ENCODE data around the gene TSPAN8.
A peak's percentile ranks its signal among the peaks of the same experiment; 100 is the strongest.

The TSPAN8 gene

DNA sequence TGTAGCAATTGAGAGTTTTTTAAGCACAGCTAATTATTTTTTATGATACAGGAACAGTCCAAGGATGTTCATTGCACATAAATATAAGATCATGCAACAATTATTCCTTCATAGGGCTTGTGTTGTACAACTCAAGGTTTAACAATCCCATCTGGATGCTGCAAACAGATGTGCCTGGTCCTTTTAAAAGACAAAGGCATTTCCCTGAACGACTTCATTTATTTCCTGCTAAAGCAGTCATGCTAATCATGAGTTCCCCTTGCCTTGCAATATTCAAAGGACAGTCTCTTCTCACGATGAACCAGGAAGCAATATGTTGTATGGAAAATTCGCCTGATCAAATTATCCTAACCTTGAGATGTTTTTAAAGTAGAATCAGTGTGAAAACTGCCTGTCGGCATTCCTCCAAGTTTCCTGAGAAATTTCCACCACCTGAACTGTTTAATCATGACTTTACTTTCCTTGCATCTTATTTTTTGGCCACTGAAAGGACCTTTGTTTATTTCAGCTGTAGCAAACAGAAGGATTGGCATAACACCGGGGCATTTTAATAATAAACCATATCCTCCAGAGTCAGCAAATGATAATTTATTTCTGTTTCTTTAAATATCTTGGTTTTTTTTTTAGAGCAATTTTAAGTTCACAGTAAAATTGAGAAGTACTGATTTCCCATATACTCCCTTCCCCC lies 33.9 kb upstream of the TSPAN8 start (continued):
- TF ChIP-seq, protein P1, sequence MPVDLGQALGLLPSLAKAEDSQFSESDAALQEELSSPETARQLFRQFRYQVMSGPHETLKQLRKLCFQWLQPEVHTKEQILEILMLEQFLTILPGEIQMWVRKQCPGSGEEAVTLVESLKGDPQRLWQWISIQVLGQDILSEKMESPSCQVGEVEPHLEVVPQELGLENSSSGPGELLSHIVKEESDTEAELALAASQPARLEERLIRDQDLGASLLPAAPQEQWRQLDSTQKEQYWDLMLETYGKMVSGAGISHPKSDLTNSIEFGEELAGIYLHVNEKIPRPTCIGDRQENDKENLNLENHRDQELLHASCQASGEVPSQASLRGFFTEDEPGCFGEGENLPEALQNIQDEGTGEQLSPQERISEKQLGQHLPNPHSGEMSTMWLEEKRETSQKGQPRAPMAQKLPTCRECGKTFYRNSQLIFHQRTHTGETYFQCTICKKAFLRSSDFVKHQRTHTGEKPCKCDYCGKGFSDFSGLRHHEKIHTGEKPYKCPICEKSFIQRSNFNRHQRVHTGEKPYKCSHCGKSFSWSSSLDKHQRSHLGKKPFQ (tag by site-specific recombination; IDR thresholded peaks at IDR 0.05), result no peak

DNA sequence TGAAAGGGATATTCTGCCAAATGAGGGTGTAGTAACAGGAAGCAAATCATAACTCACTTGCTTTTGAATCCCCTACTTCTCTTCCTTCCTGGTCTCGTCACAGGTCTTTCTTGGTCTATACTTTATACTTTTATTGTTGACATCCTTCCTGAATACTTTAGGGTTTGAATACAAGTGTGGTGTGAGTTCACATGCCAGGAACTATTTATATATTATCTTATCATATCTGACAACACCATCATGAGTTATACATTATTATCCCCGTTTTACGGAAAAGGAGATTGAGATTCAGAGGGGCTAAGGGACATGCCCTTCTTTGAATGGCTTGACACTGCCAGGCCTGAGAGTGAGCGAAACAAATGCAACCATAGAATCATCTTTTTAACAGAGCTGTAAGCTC lies 33.0 kb upstream of the TSPAN8 start:
- Histone ChIP-seq H3K4me1 (ENCODE audit: control insufficient read depth, insufficient read depth, low read length) (no peaks in the 10 kb centered on the region), H3K9me3 (ENCODE audit: control insufficient read depth, insufficient read depth, low read depth, low read length) (no peaks in the 10 kb centered on the region), H3K36me3 (ENCODE audit: control insufficient read depth in 2 of 2, insufficient read depth in 1 of 2, low read length in 2 of 2) (no peaks in the 10 kb centered on the region), H3K4me3 (ENCODE audit: low read depth, low read length) (no peak overlapping the region), H3K27ac (ENCODE audit: extremely low read depth, low read depth, low read length) (no peak overlapping the region)
- POLR2A ChIA-PET, result interaction anchor here (0.6 kb wide), 1 partner anchor 165 kb away, joined by 3 read pairs; no protein-coding TSS in a partner anchor
- no peak for TF ChIP-seq ZNF146 (tag by site-specific recombination; IDR thresholded peaks at IDR 0.05)
- TF ChIP-seq ZBTB7A (tag by site-specific recombination; IDR thresholded peaks at IDR 0.05; ENCODE audit: low read depth), result no peak
- TF ChIP-seq KLF1 (tag by site-specific recombination; IDR thresholded peaks at IDR 0.05), result no peak
- TF ChIP-seq, protein P2, sequence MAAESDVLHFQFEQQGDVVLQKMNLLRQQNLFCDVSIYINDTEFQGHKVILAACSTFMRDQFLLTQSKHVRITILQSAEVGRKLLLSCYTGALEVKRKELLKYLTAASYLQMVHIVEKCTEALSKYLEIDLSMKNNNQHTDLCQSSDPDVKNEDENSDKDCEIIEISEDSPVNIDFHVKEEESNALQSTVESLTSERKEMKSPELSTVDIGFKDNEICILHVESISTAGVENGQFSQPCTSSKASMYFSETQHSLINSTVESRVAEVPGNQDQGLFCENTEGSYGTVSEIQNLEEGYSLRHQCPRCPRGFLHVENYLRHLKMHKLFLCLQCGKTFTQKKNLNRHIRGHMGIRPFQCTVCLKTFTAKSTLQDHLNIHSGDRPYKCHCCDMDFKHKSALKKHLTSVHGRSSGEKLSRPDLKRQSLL (tag by site-specific recombination; IDR thresholded peaks at IDR 0.05), result no peak
- no peak for TF ChIP-seq ZNF114 (tag by site-specific recombination; IDR thresholded peaks at IDR 0.05)
- TF ChIP-seq HOXC10 (CRISPR knock-in tag; IDR thresholded peaks at IDR 0.05), result no peak
- TF ChIP-seq ZBTB48 (tag by site-specific recombination; IDR thresholded peaks at IDR 0.05), result no peak
- no peak for TF ChIP-seq ZBTB21 (tag by site-specific recombination; IDR thresholded peaks at IDR 0.05)
- no peak for TF ChIP-seq ZBTB17 (tag by site-specific recombination; IDR thresholded peaks at IDR 0.05)
- TF ChIP-seq ZNF311 (tag by site-specific recombination; IDR thresholded peaks at IDR 0.05; ENCODE audit: borderline replicate concordance), result no peak
- TF ChIP-seq, protein P3, sequence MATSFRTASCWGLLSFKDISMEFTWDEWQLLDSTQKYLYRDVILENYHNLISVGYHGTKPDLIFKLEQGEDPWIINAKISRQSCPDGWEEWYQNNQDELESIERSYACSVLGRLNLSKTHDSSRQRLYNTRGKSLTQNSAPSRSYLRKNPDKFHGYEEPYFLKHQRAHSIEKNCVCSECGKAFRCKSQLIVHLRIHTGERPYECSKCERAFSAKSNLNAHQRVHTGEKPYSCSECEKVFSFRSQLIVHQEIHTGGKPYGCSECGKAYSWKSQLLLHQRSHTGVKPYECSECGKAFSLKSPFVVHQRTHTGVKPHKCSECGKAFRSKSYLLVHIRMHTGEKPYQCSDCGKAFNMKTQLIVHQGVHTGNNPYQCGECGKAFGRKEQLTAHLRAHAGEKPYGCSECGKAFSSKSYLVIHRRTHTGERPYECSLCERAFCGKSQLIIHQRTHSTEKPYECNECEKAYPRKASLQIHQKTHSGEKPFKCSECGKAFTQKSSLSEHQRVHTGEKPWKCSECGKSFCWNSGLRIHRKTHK (tag by site-specific recombination; IDR thresholded peaks at IDR 0.05), result no peak
- no peak for TF ChIP-seq ZNF621 (tag by site-specific recombination; IDR thresholded peaks at IDR 0.05)
- TF ChIP-seq ZFP37 (tag by site-specific recombination; IDR thresholded peaks at IDR 0.05), result no peak
- CTCF ChIA-PET, result no interaction called here

DNA sequence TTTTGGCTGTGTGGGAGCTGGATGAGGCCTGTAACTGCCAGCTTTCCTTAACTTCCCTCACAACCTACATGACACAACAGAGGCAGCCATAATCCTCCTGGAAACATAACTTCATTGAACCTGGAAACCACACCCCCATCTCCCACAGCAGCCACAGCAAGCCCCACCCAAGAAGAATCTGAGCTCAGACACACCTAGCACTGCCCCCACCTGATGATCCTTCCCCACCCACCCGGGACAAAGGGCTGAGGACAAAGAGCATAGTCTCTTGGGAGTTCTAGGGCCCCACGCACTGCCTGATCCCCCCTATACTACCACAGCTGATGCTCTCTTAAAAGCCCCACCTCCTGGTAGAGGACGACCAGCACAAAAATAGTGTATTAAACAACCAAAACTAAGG lies 29.6 kb upstream of the TSPAN8 start:
- POLR2A ChIA-PET, result no interaction called here
- Histone ChIP-seq H3K4me3 (ENCODE audit: low read depth, low read length) (no peak overlapping the region), H3K9me3 (ENCODE audit: control insufficient read depth, insufficient read depth, low read depth, low read length) (no peaks in the 10 kb centered on the region), H3K36me3 (ENCODE audit: control insufficient read depth in 2 of 2, insufficient read depth in 1 of 2, low read length in 2 of 2) (no peaks in the 10 kb centered on the region), H3K27ac (ENCODE audit: extremely low read depth, low read depth, low read length) (no peak overlapping the region), H3K4me1 (ENCODE audit: control insufficient read depth, insufficient read depth, low read length) (no peaks in the 10 kb centered on the region)
- CTCF ChIA-PET, result no interaction called here
- TF ChIP-seq EGR2 (tag by site-specific recombination; IDR thresholded peaks at IDR 0.05; ENCODE audit: low read depth) (0 out of 2 replicates have a peak, but pooled peaks have one; percentile 16), ZNF596 (tag by site-specific recombination; IDR thresholded peaks at IDR 0.05) (no peak)

All from HEK293 (cell line).